MCF 10A (cell line): ENCODE results near the gene APOA4. TPM values are rescaled to one million over a fixed set of nuclear protein-coding genes. Genes with fewer than 3 reads are reported as not detected.

Experiments
- BruUV-seq: library from RNA; stranded (reverse); fragments of 400-500 nt; replicated peaks from 2 replicates; lab custom pipeline; 2021; lab: Mats Ljungman, UMichigan
- CTCF ChIA-PET: fragments of 300-600 bp; sonication (Branson Sonifier 250); formaldehyde crosslinking; extraction: SDS; loops from one replicate; lab custom pipeline; 2021; ENCODE audit warnings: antibody characterized with exemption, inconsistent platforms; lab: Yijun Ruan, JAX
- POLR2A ChIA-PET: fragments of 300-600, 350-650 bp; sonication (Branson Sonifier 250); formaldehyde crosslinking; extraction: SDS; loops from one replicate; lab custom pipeline; 2020; ENCODE audit warnings: antibody characterized with exemption, inconsistent platforms; lab: Yijun Ruan, JAX
- DNase-seq: peaks from one replicate; pipeline ENCODE4 v3.0.0-alpha.2; 2018; ENCODE audit not compliant: unreplicated experiment
- H3K27ac Mint-ChIP-seq: one replicate; pipeline ENCODE4 v1.8.0; 2022; ENCODE audit warnings: mild to moderate bottlenecking, low read depth, mixed read lengths; ENCODE audit not compliant: unreplicated experiment
- H3K27me3 Mint-ChIP-seq: one replicate; pipeline ENCODE4 v1.8.0; 2022; ENCODE audit warnings: mixed read lengths; ENCODE audit not compliant: insufficient read depth, unreplicated experiment
- H3K36me3 Mint-ChIP-seq: one replicate; pipeline ENCODE4 v1.8.0; 2022; ENCODE audit warnings: mild to moderate bottlenecking, moderate library complexity, mixed read lengths; ENCODE audit not compliant: insufficient read depth, unreplicated experiment
- H3K4me1 Mint-ChIP-seq: one replicate; pipeline ENCODE4 v1.8.0; 2022; ENCODE audit warnings: mixed read lengths; ENCODE audit not compliant: insufficient read depth, unreplicated experiment
- H3K4me3 Mint-ChIP-seq: one replicate; pipeline ENCODE4 v1.8.0; 2022; ENCODE audit warnings: mild to moderate bottlenecking, moderate library complexity, mixed read lengths; ENCODE audit not compliant: unreplicated experiment
- H3K9me3 Mint-ChIP-seq: one replicate; pipeline ENCODE4 v1.8.0; 2022; ENCODE audit warnings: mixed read lengths; ENCODE audit not compliant: unreplicated experiment
- CTCF ChIP-seq: fragments of 200-600 bp; IDR thresholded peaks from one replicate; pipeline ENCODE4 v1.8.0; 2022; ENCODE audit warnings: antibody characterized with exemption, mild to moderate bottlenecking; ENCODE audit not compliant: unreplicated experiment
- intact Hi-C: fragments of 100-400 bp; cut with micrococcal nuclease; formaldehyde crosslinking; loops from 2 replicates; pipeline ENCODE4 v1.14.1; 2022
- total RNA-seq: library from RNA; stranded (reverse); gene quantifications from 2 replicates; pipeline ENCODE4 v1.2.3, GENCODE V29; 2022

APOA4 gene
- total RNA-seq, 1 experiment from 2014 or later: not detected

- Mint-ChIP-seq H3K27me3 (no peaks in the 10 kb centered on the region), H3K4me3 (no peak overlapping the region), H3K4me1 (peaks cover 5% of the 10 kb centered on the region), H3K9me3 (no peaks in the 10 kb centered on the region), H3K36me3 (peaks cover 59% of the 10 kb centered on the region), H3K27ac (no peak overlapping the region)
- CTCF ChIA-PET: interaction anchor here (0.5 to 1.6 kb wide), 4 partner anchors 20 to 246 kb away, joined by 3 to 5 read pairs (median 3); no protein-coding TSS in a partner anchor
- DNase-seq: no peak
- intact Hi-C loops: no loop called here
- TF ChIP-seq CTCF: no peak
- BruUV-seq: no TSS peak
- POLR2A ChIA-PET: interaction anchor here (1.0 kb wide), 1 partner anchor 11 kb away, joined by 3 read pairs; no protein-coding TSS in a partner anchor
Observed at GRCh38 chr11:116860303-116860702, 37.2 kb upstream of the APOA4 start.

- Mint-ChIP-seq H3K27me3 (no peaks in the 10 kb centered on the region), H3K27ac (no peak overlapping the region), H3K4me1 (peaks cover 5% of the 10 kb centered on the region), H3K4me3 (no peak overlapping the region), H3K36me3 (peaks cover 63% of the 10 kb centered on the region), H3K9me3 (no peaks in the 10 kb centered on the region)
- ChIA-PET CTCF (interaction anchor here (0.6 to 1.2 kb wide), 2 partner anchors 25 to 388 kb away, joined by 3 to 4 read pairs; no protein-coding TSS in a partner anchor), POLR2A (no interaction called here)
- BruUV-seq: no TSS peak
- no peak for TF ChIP-seq CTCF
- intact Hi-C loops: no loop called here
- DNase-seq: no peak
Observed at GRCh38 chr11:116859175-116859574, 36.1 kb upstream of the APOA4 start.

- DNase-seq: no peak
- intact Hi-C loops: no loop called here
- TSS peak; percentile 21 for BruUV-seq
- peaks cover 56% of the 10 kb centered on the region for H3K36me3 Mint-ChIP-seq
- no peak overlapping the region for H3K27ac Mint-ChIP-seq
- no peaks in the 10 kb centered on the region for H3K9me3 Mint-ChIP-seq
- peaks cover 11% of the 10 kb centered on the region for H3K4me1 Mint-ChIP-seq
- no peak overlapping the region for H3K4me3 Mint-ChIP-seq
- ChIA-PET CTCF (interaction anchor here (1.0 to 1.8 kb wide), 3 partner anchors 22 to 24 kb away, joined by 3 to 7 read pairs (median 6); no protein-coding TSS in a partner anchor), POLR2A (no interaction called here)
- TF ChIP-seq CTCF: no peak
- no peaks in the 10 kb centered on the region for H3K27me3 Mint-ChIP-seq
Observed at GRCh38 chr11:116857936-116858335, 34.8 kb upstream of the APOA4 start.

GRCh38 chr11:116857316-116857715 is 34.2 kb upstream of the APOA4 start:
- Mint-ChIP-seq H3K27ac (no peak overlapping the region), H3K36me3 (peaks cover 56% of the 10 kb centered on the region), H3K27me3 (no peaks in the 10 kb centered on the region), H3K4me3 (no peak overlapping the region), H3K4me1 (peaks cover 18% of the 10 kb centered on the region), H3K9me3 (no peaks in the 10 kb centered on the region)
- CTCF ChIA-PET: interaction anchor here (0.6 to 1.8 kb wide), 3 partner anchors 21 to 24 kb away, joined by 3 to 7 read pairs (median 6); no protein-coding TSS in a partner anchor
- intact Hi-C loops: no loop called here
- TF ChIP-seq CTCF: no peak
- no TSS peak for BruUV-seq
- no peak for DNase-seq
- POLR2A ChIA-PET: no interaction called here
